Heart left ventricle (tissue), 16 donors: Measurements from ENCODE around the gene CMIP. TPM values are rescaled to one million over a fixed set of nuclear protein-coding genes. Genes with fewer than 3 reads are reported as not detected.

Experiments
- ATAC-seq, 4 donors: fragments of 200-7000 bp; cut with Tn5 transposase; one replicate each; pipeline ENCODE4 v1.9.1; 2020 to 2022; ENCODE audit warnings: moderate library complexity in 4 of 4, mild to moderate bottlenecking in 3 of 4, moderate number of reproducible peaks in 1 of 4
- DNase-seq, 5 donors: peaks; one replicate each; pipeline ENCODE4 v3.0.0-alpha.2; 2020
- H3K27ac ChIP-seq, 12 donors: fragments of 200-600 bp; sonication (generic) in 4 of 12; one replicate each; pipeline versions ENCODE4 v1.5.0 to v1.8.0; 2016 to 2022; ENCODE audit warnings: mild to moderate bottlenecking in 2 of 12
- H3K27me3 ChIP-seq, 9 donors: fragments of 200-600 bp; sonication (generic) in 2 of 9; one replicate each; pipeline versions ENCODE4 v1.5.1 to v1.8.0; 2016 to 2022; ENCODE audit warnings: mild to moderate bottlenecking in 3 of 9
- H3K36me3 ChIP-seq, 9 donors: fragments of 200-600 bp; sonication (generic) in 2 of 9; one replicate each; pipeline versions ENCODE4 v1.5.0 to v1.8.0; 2018 to 2022; ENCODE audit warnings: mild to moderate bottlenecking in 2 of 9
- H3K4me1 ChIP-seq, 12 donors: fragments of 200-600 bp; sonication (generic) in 4 of 12; one replicate each; pipeline versions ENCODE4 v1.5.0 to v1.8.0; 2016 to 2022; ENCODE audit warnings: mild to moderate bottlenecking in 3 of 12
- H3K4me3 ChIP-seq, 12 donors: fragments of 200-600 bp; sonication (generic) in 4 of 12; one replicate each; pipeline versions ENCODE4 v1.5.0 to v1.8.0; 2017 to 2022; ENCODE audit warnings: mild to moderate bottlenecking in 9 of 12, moderate library complexity in 4 of 12
- H3K9me3 ChIP-seq, 12 donors: fragments of 200-600 bp; sonication (generic) in 4 of 12; one replicate each; pipeline versions ENCODE4 v1.5.0 to v1.8.0; 2016 to 2022; ENCODE audit warnings: mild to moderate bottlenecking in 1 of 12
- CTCF ChIP-seq, 12 donors: fragments of 200-600 bp; sonication (generic) in 4 of 12; IDR thresholded peaks; one replicate each; pipeline versions ENCODE4 v1.5.0 to v1.8.0; 2018 to 2022; ENCODE audit warnings: antibody characterized with exemption in 12 of 12, mild to moderate bottlenecking in 5 of 12
- POLR2A ChIP-seq, 2 donors: fragments of 450-650 bp; IDR thresholded peaks; one replicate each; pipeline ENCODE4 v1.6.1; 2017; ENCODE audit warnings: antibody characterized with exemption in 2 of 2, mild to moderate bottlenecking in 2 of 2, moderate library complexity in 2 of 2
- WGBS, 4 donors: extraction: QIAGEN DNeasy Blood & Tissue Kit in 2 of 4; methylation state at CpG; one replicate each; pipeline versions ENCODE4 v1.1.5 to v1.1.7; 2013 to 2018; 5-methylcytosine and 5-hydroxymethylcytosine counted together
- intact Hi-C, 10 donors: fragments of 100-400 bp; cut with DNase I; formaldehyde crosslinking; loops; one replicate each; pipeline versions ENCODE4 v1.11.1 to v1.14.2; 2022
- polyA plus RNA-seq, 2 donors: library from polyadenylated mRNA; stranded (reverse); fragments of 200-250 nt; gene quantifications; one replicate each; pipeline ENCODE4 v1.2.3, GENCODE V29; 2013
- total RNA-seq, 9 donors: library from RNA; depleted of rRNA in 2 of 9; stranded (reverse); fragments of >200 nt in 2 of 9; fragmentation: NEBNext Ultra II Directional in 3 of 9; extraction: Animal tissue kit (Norgen Biotek cat#: 25700) in 3 of 9; gene quantifications; one replicate each; pipeline versions ENCODE4 v1.1.0 to v1.2.4, GENCODE V29; 2016 to 2023
- donor health status: ischemic (EF 13 %, LVEDD 7.1; RV severe dilation, severe dysfunction).
- donor health status: healthy with polysubstance abuse.
- donor health status: DM: no; HTN: yes; CAD: no.
- donor health status: DM: no; HTN: no; CAD: no.
- donor health status: ischemic (EF 25% LVEDD 6.9; RV normal size, moderate dysfunction).
- donor health status: ischemic (EF 25% LVEDD 5.7; RV mildly dilated, moderate dysfunction).
- donor health status: healthy.
- donor health status: DM: yes; HTN: yes; CAD: no.
- donor health status: ischemic (EF 35%, LVEDD 5.7; RV mildly dilated, moderate dysfunction).
- donor health status: nonischemic (EF 11% LVEDD 7.7; RV severe dilation, severe dysfunction).
- donor health status: DM: yes; HTN: yes; CAD: no.
- donor health status: PGD.
- donor health status: ischemic (EF 29% LVEDD 5.4; RV normal size, mild dysfunction).
- donor health status: nonischemic (EF 23%, LVEDD 6.1; RV moderate dilation, normal function).

The CMIP gene
- total and polyA plus RNA-seq, 11 donors: 4.1 to 48.8 (median 10.6) TPM

- no peak for DNase-seq
- WGBS, 4 donors: 90 to 93% (median 91%) methylated on average over 7 of the region's 7 CpGs
- Histone ChIP-seq H3K27me3 (no peaks in the 10 kb centered on the region), H3K4me3 (no peak overlapping the region), H3K36me3 (peaks cover 0 to 13% (median 0%) of the 10 kb centered on the region in 9 donors), H3K9me3 (no peaks in the 10 kb centered on the region), H3K4me1 (peaks cover 0 to 85% (median 25%) of the 10 kb centered on the region in 12 donors), H3K27ac (no peak overlapping the region)
- intact Hi-C loops: loop anchor here in 1 of 10 donors (5.0 kb wide), 1 partner anchor 38 kb away; no protein-coding TSS in a partner anchor
- no peak for ATAC-seq
- TF ChIP-seq POLR2A (IDR thresholded peaks at IDR 0.05): no peak
- no peak for TF ChIP-seq CTCF (IDR thresholded peaks at IDR 0.05)
These were observed 9.4 kb downstream of the CMIP start for GRCh38 chr16:81454044-81454443.

- Histone ChIP-seq H3K36me3 (peaks cover 0 to 13% (median 0%) of the 10 kb centered on the region in 9 donors), H3K27me3 (no peaks in the 10 kb centered on the region), H3K9me3 (no peaks in the 10 kb centered on the region), H3K4me3 (no peak overlapping the region), H3K27ac (no peak overlapping the region), H3K4me1 (peaks cover 0 to 87% (median 32%) of the 10 kb centered on the region in 12 donors)
- no peak for TF ChIP-seq POLR2A (IDR thresholded peaks at IDR 0.05)
- no peak for TF ChIP-seq CTCF (IDR thresholded peaks at IDR 0.05)
- DNase-seq: no peak
- intact Hi-C loops: loop anchor here in 1 of 10 donors (5.0 kb wide), 1 partner anchor 47 kb away; no protein-coding TSS in a partner anchor
- ATAC-seq: no peak
- 96 to 97% (median 96%) methylated on average over 13 of the region's 13 CpGs for WGBS, 4 donors
These were observed 10.4 kb downstream of the CMIP start for GRCh38 chr16:81455006-81455405.

- no peaks in the 10 kb centered on the region for H3K27me3 ChIP-seq
- peaks cover 0 to 13% (median 0%) of the 10 kb centered on the region in 9 donors for H3K36me3 ChIP-seq
- no peak for DNase-seq
- H3K4me1 ChIP-seq: peaks cover 0 to 87% (median 38%) of the 10 kb centered on the region in 12 donors
- H3K9me3 ChIP-seq: no peaks in the 10 kb centered on the region
- H3K27ac ChIP-seq: no peak overlapping the region
- intact Hi-C loops: loop anchor here in 1 of 10 donors (5.0 kb wide), 1 partner anchor 46 kb away; no protein-coding TSS in a partner anchor
- ATAC-seq: no peak
- TF ChIP-seq CTCF (IDR thresholded peaks at IDR 0.05): no peak
- no peak for TF ChIP-seq POLR2A (IDR thresholded peaks at IDR 0.05)
- WGBS, 4 donors: 81 to 88% (median 86%) methylated on average over 17 of the region's 17 CpGs
- H3K4me3 ChIP-seq: no peak overlapping the region
These were observed 11.3 kb downstream of the CMIP start for GRCh38 chr16:81455720-81456494.

- no peak overlapping the region for H3K27ac ChIP-seq
- H3K4me1 ChIP-seq: peaks cover 0 to 89% (median 33%) of the 10 kb centered on the region in 12 donors
- ATAC-seq (peak in 1 of 4 donors; percentile 7), DNase-seq (no peak)
- no peak overlapping the region for H3K4me3 ChIP-seq
- TF ChIP-seq CTCF (IDR thresholded peaks at IDR 0.05): no peak
- TF ChIP-seq POLR2A (IDR thresholded peaks at IDR 0.05): no peak
- no peaks in the 10 kb centered on the region for H3K9me3 ChIP-seq
- peaks cover 0 to 13% (median 0%) of the 10 kb centered on the region in 9 donors for H3K36me3 ChIP-seq
- H3K27me3 ChIP-seq: no peaks in the 10 kb centered on the region
- 90 to 95% (median 93%) methylated on average over 20 to 23 of the region's 23 CpGs for WGBS, 4 donors
- intact Hi-C loops: loop anchor here in 1 of 10 donors (5.0 kb wide), 1 partner anchor 46 kb away; no protein-coding TSS in a partner anchor
These were observed 12.1 kb downstream of the CMIP start for GRCh38 chr16:81456523-81457325.
